GM12892 (cell line): Measurements from ENCODE around the gene VPS54.

Experiments used
- DNase-seq: peaks from one replicate; pipeline ENCODE4 v3.0.0; 2011; ENCODE audit not compliant: insufficient read length
- FAIRE-seq: peaks from 2 replicates; lab custom pipeline; 2011; peaks lifted over from hg19 to GRCh38; lab: Jason Lieb, UNC
- POLR2A ChIP-seq: IDR thresholded peaks from 2 replicates; pipeline ENCODE4 v1.6.1; 2011; ENCODE audit warnings: low read depth, low read length, control low read depth
- POLR2AphosphoS5 ChIP-seq: IDR thresholded peaks from 2 replicates; pipeline ENCODE4 v1.6.1; 2011; ENCODE audit warnings: low read depth, low read length, control low read depth
- TAF1 ChIP-seq: IDR thresholded peaks from 2 replicates; pipeline ENCODE4 v1.6.1; 2011; ENCODE audit warnings: low read depth, mild to moderate bottlenecking, control low read depth, low read length, borderline replicate concordance

The VPS54 gene

GRCh38 chr2:63886445-63886844, 132.8 kb downstream of the VPS54 start:
- DNase-seq: no peak
- no peak for FAIRE-seq
- no peak for TF ChIP-seq POLR2AphosphoS5
- no peak for TF ChIP-seq POLR2A
- TF ChIP-seq TAF1: no peak

GRCh38 chr2:63882395-63883105, 136.7 kb downstream of the VPS54 start:
- DNase-seq (no peak), FAIRE-seq (no peak)
- no peak for TF ChIP-seq POLR2A
- no peak for TF ChIP-seq POLR2AphosphoS5
- no peak for TF ChIP-seq TAF1

DNA sequence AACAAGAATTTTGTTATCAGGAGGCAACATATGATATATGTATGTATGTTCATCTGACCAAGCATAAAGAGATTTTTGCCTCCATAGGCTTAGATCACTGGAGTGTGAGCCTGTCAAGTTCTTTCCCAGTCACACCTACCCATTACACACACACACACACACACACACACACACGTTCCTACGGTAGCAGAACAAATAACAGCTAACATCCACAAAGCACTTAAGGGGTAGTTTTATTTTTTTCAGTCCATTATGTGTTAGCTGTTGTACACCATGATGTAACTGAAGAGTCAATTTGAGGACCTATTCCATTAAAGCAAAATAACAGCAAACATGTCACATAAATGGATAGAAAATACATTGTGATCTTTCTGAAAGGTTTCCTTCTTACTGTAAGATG, 138.0 kb downstream of the VPS54 start:
- FAIRE-seq: no peak
- DNase-seq: no peak
- no peak for TF ChIP-seq POLR2A
- TF ChIP-seq TAF1: no peak
- TF ChIP-seq POLR2AphosphoS5: no peak

DNA sequence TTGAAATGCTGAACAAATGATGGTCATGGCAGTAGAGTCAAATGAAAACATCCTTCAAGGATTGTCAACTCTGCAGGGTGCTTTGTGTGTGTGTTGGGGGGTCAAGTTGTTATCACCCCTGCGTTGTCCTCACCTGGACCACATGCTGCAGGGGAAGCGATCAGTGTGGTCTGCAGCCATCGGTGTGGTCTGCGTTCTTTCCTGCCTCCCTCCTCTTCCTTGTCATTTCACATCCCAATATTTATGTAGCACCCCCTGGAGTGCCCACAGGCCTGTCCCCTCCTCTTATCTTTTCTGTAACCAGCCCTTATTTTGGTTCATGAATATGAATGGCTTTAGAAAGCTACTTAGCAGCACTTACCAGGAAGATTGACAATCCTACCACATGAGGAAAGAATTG, 138.6 kb downstream of the VPS54 start:
- FAIRE-seq: no peak
- DNase-seq: no peak
- TF ChIP-seq POLR2A (no peak), POLR2AphosphoS5 (no peak), TAF1 (no peak)

DNA sequence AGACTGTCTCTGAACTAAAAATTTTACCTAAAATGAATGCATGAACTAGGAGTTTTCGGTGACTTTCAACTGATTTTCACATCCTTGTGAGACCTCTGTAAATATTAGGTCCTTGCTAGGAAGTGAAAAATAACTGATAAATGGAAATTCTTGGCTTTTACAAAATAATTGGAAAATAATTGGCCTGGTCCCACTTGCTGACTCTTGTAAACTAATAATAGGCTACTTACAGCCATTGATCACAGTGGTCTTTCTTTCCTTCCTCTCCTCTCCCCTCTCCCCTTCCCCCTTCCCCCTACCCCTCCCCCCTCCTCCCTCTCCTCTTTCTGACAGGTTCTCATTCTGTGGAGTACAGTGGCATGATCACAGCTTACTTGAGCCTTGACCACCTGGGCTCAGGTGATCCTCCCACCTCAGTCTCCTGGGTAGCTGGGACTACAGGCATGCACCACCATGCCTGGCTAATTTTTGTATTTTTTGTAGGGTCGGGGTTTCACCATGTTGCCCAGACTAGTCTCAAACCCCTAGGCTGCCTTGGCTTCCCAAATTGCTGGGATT, 139.3 kb downstream of the VPS54 start:
- FAIRE-seq: no peak
- TF ChIP-seq TAF1 (no peak), POLR2A (no peak), POLR2AphosphoS5 (no peak)
- no peak for DNase-seq

DNA sequence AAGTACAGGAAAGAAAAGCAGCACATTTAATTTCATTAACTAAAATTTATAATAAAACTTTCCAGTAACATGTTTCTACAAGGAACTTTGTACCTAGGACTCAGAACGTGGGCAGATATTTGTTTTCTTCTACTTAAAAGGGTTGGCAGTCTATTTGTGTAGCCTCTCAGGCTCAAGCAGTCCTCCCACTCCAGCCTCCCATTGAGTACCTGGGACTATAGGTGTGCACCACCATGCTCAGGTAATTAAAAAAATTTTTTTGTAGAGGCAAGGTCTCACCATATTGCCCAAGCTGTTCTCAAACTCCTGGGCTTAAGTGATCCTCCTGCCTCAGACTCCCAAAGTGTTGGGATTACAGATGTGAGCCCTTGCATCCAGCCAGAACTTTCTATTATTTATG, 140.7 kb downstream of the VPS54 start:
- TF ChIP-seq POLR2A (no peak), TAF1 (no peak), POLR2AphosphoS5 (no peak)
- no peak for DNase-seq
- no peak for FAIRE-seq

DNA sequence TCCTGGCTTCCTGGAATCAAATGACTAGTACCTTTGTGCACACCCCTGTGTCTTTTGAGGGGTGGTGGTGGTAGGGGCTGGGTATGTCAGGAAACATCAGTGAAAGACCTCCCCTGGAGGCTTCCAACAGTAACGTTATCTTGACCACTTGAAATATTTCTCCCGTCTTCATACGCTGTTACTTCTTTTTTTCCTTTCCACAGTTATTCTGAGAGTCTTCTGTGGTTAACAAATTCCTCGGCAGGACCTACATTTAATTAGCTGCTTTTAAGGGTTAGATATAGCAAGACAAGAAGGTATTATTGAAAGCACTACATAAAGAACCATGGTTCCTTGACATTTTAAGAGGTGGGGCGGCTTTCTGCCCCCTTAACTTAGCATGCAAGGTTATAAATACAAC, 142.9 kb downstream of the VPS54 start:
- no peak for DNase-seq
- FAIRE-seq: no peak
- no peak for TF ChIP-seq TAF1
- no peak for TF ChIP-seq POLR2A
- no peak for TF ChIP-seq POLR2AphosphoS5

DNA sequence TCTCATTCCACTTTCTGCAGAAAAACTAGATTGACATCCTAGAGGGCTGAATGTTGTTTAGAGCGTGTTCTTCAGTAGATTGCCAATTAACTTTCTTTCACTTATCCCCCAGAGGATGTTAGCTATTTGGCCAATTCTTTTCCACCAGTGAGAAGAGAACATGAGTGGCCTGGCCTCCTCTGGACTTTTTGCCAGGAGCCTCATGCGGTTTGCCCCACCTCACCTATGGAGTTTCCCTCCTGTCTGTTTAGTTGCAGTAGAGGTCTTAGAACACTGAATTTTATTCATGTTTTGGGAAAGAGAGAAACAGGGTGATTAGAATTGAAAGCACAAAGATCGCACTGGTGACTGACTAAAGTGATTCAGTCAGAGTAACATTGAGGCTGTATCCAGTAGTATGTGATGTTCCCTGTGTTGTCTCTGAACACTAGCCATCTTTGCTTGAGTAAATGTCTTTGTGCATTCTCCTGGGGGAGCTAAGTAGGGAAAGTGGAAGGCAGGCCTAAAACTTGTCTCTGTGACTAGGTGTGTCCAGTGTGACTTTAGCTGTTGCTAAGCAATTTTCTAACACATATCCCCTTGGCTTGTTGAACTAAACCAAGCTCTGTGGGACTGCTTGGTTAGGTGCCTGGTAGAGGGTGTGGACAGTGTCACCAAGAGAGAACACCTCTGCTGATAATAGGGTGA, 143.5 kb downstream of the VPS54 start:
- DNase-seq (no peak), FAIRE-seq (no peak)

GRCh38 chr2:63875131-63875527, 144.1 kb downstream of the VPS54 start:
- DNase-seq (no peak), FAIRE-seq (no peak)
- TF ChIP-seq TAF1 (no peak), POLR2A (no peak), POLR2AphosphoS5 (no peak)

More for the DNA sequence above, 143.5 kb downstream of the VPS54 start:
- no peak for TF ChIP-seq POLR2A
- TF ChIP-seq POLR2AphosphoS5: no peak
- TF ChIP-seq TAF1: no peak

DNA sequence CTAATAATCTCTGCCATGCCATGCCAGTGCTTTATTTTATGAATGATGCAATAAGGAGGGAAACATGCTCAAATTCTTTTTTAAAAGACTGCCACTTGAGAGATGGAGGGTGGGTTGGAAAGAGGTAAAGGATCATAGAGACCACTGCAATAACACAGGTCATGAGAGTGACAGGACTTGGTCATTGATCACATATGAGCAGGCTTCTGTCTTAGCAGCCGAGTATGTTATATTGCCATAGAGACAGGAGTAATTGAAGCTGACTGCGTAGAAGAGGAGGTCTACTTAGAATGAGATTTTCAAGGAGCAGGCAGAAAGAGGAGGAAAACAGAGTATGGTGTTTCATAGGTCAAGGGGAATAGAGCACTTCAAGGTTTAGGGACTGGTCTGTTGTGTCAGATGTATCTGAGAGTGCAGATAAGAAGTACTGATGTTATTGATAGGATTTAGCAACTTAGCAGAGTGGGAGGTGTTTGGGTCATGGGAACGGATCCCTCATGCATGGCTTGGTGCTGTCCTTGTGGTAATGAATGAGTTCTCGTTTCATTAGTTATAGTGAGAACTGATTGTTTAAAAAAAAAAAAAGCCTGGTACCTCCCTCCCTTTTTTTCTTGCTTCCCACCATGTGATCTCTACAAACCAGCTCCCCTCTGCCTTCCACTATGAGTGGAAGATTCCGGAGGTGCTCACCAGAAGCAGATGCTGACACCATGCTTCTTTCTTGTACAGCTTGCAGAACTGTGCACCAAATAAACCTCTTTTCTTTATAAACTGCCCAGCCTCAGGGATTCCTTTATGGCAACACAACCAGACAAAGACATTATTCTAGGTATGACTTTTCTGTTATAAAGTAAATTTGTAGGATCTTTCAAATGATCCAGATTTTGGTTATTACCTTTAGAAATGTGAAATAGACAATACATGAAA, 144.8 kb downstream of the VPS54 start:
- TF ChIP-seq POLR2AphosphoS5: no peak
- DNase-seq: no peak
- peak; percentile 27 for FAIRE-seq
